Mesodermal cell (in vitro differentiated cells): ENCODE data around the gene RDH11.
A peak's percentile ranks its signal among the peaks of the same experiment; 100 is the strongest.
"Not testable (repeated sequence)": the region's sequence is repeated elsewhere in the genome, so short reads cannot be mapped to it uniquely, and the experiment has no call there.

Experiments used
- H3K27ac ChIP-seq: 2 replicates; pipeline ENCODE4 v1.7.0; 2013; ENCODE audit warnings: mild to moderate bottlenecking, low read depth, low read length, moderate library complexity; ENCODE audit not compliant: severe bottlenecking
- H3K36me3 ChIP-seq: 2 replicates; pipeline ENCODE4 v1.7.1; 2013; ENCODE audit warnings: mild to moderate bottlenecking, low read length, moderate library complexity; ENCODE audit not compliant: control insufficient read depth, insufficient read depth
- H3K4me1 ChIP-seq: one replicate; pipeline ENCODE4 v1.7.1; 2013; ENCODE audit warnings: mild to moderate bottlenecking, low read length; ENCODE audit not compliant: insufficient read depth, control insufficient read depth, poor library complexity, severe bottlenecking
- H3K4me3 ChIP-seq: 2 replicates; pipeline ENCODE4 v1.7.0; 2013; ENCODE audit warnings: low read length, control low read depth, mild to moderate bottlenecking; ENCODE audit not compliant: insufficient read depth, poor library complexity, severe bottlenecking; ENCODE audit errors: extremely low read depth
- H3K9me3 ChIP-seq: 2 replicates; pipeline ENCODE4 v1.7.1; 2013; ENCODE audit warnings: mild to moderate bottlenecking, low read length, moderate library complexity; ENCODE audit not compliant: control insufficient read depth
- WGBS, 2 experiments: methylation state at CpG; one replicate each; pipeline ENCODE4 v1.1.5; 2013; ENCODE audit warnings: missing lambda C conversion rate in 2 of 2; ENCODE audit not compliant: insufficient coverage in 2 of 2; 5-methylcytosine and 5-hydroxymethylcytosine counted together

Gene RDH11

DNA sequence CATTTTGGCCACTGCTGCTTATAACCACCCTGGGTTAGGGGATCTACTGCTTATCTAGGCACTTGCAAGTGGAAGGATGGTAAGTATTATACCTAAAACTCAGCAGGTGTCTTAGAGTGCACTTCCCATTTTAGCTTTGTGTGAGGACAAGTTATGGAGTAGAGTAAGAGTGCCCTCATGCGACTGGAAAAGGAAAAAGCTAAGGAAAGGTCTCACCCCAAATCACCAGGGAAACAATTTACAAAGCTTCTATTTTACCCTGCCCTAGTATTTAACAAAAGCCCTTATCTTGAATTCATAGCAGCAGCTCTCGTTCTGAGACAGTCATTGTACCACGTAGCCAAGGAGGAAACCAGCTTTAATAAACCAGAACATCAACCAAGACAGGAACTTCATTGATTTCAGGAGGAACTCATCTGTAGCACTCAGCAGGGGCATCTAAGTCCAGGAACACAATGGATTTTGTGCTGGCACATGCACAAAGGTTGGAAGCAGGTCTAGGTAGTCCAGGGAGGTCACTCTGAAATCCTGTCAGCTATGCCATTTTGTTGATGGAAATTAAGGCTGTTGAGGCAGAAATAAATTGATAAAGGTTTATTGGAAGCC is 9.0 kb upstream of the RDH11 start:
- 0% methylated on average over 1 to 2 of the region's 3 CpGs for WGBS, 2 experiments

DNA sequence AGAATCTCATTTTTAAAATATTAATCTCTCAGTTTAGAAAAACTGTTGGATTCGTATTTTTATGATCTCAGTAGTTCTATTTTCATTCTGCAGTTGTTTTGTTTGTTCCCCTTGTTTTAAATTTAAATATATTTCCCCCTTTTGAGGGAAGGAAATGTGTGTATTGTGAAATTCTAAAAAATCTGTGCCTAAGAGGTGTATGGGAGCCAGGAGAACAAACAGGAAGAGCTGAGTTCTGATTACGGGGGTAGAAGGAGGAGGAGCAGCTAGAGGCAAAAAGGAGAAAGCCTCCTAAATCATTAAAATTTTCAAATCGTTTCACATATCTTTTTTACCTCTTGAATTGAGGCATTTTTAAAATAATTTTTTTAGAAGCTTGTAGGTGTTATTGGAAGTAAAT is 8.4 kb upstream of the RDH11 start:
- Histone ChIP-seq H3K4me1 (no peaks in the 10 kb centered on the region), H3K27ac (no peak overlapping the region), H3K36me3 (no peaks in the 10 kb centered on the region), H3K9me3 (peaks cover 8% of the 10 kb centered on the region), H3K4me3 (no peak overlapping the region)
- no CpG with 5 or more reads among the region's 3 CpGs for WGBS, 2 experiments

More for the DNA sequence above, 9.0 kb upstream of the RDH11 start:
- Histone ChIP-seq H3K4me1 (no peaks in the 10 kb centered on the region), H3K4me3 (no peak overlapping the region), H3K27ac (no peak overlapping the region), H3K9me3 (peaks cover 12% of the 10 kb centered on the region), H3K36me3 (no peaks in the 10 kb centered on the region)

DNA sequence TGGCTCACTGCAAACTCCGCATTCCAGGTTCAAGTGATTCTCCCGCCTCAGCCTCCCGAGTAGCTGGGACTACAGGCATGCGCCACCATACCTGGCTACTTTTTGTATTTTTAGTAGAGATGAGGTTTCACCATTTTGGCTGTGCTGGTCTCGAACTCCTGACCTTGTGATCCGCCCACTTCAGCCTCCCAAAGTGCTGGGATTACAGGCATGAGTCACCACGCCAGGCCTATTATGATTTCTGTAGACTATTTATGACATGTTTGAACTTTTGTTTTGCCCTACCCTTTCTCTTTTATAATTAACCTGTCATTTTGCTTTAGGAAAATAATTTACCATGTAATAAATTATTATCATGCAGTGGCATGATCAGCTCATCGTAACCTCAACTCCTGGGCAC is 5.9 kb upstream of the RDH11 start, which contains the start of gene RDH12:
RDH12 (plus strand) TSS at position 395 of the 400 bp plus-strand sequence. CDS start 20,757 bp downstream, outside the sequence.
- not testable (repeated sequence) for H3K36me3 ChIP-seq, H3K4me3 ChIP-seq, H3K9me3 ChIP-seq, H3K4me1 ChIP-seq, H3K27ac ChIP-seq
- WGBS, 2 experiments, result 85 to 90% methylated on average over 3 to 7 of the region's 8 CpGs

DNA sequence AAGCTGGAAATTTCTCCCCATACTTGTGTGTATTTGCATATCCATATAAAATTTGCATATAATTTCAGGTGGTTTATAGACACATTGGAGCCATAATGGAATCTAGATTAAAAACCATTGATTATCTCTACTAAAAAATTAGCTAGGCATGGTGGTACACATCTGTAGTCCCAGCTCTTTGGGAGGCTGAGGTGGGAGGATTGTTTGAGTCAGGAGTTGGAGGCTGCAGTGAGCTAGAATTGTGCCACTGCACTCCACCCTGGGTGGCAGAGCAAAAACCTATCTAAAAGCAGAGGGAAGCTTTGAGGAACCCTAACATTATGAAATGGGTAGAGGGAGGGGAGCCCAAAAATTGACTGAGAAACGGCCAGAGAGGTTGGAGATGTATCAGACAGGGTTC is 2.6 kb upstream of the RDH11 start:
- H3K36me3 ChIP-seq, result peaks cover 5% of the 10 kb centered on the region
- H3K4me1 ChIP-seq, result no peaks in the 10 kb centered on the region
- H3K27ac ChIP-seq, result no peak overlapping the region
- no CpG with 5 or more reads among the region's 1 CpG for WGBS, 2 experiments
- no peaks in the 10 kb centered on the region for H3K9me3 ChIP-seq
- no peak overlapping the region for H3K4me3 ChIP-seq

DNA sequence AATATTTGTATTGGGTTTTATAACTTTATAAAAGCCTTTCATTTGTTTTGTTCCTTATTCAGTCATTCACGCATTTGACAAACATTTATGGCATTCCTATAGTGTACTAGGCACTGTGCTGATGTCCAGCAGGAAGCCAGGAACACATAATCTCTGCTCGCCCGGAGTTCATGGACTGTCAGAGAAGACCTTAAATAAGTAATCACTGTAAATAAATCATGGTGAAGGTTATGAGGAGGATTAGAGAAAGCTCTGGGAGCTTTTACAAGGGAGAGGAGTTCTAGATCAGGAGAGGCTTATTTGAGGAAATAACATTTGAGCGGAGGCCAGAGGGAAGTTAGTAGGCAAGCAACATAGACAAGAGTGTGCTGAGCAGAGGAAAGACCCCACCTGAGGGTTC is 1.4 kb upstream of the RDH11 start:
- Histone ChIP-seq H3K36me3 (peaks cover 16% of the 10 kb centered on the region), H3K9me3 (no peaks in the 10 kb centered on the region), H3K4me3 (no peak overlapping the region), H3K4me1 (no peaks in the 10 kb centered on the region), H3K27ac (no peak overlapping the region)
- 88 to 100% methylated on average over 1 to 3 of the region's 4 CpGs for WGBS, 2 experiments

DNA sequence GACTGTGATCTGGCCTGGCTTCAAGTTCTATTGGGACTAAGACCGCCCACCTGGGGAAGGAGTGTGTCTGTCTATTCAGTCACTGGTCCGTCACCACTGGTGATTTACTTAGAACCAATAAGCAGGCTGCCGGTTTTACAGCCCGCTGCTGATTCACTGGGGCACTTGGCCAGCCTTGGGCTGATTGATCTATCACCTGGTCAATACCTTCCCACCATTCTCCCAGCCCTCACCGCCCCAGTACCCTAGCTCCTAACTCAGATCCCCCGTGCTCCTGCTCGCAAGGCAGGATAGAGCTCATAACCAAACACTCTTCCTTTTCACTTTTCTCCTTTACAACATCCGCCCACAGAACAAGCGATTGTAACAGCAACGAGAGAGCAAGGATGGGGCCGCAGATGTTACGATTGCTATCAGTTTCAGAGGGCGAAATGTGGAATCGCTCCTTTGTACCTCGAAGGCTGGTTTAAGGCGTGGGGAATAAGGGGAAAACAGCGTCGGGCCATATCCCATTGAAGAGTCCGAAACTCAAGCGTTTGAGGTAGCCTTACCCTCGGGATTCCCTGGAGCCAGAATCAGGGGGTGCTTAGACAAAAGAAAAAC is 672 bp downstream of the RDH11 start:
- peak overlapping the region; percentile 100 for H3K4me3 ChIP-seq
- peak overlapping the region; percentile 83 for H3K27ac ChIP-seq
- H3K4me1 ChIP-seq, result no peaks in the 10 kb centered on the region
- peaks cover 37% of the 10 kb centered on the region for H3K36me3 ChIP-seq
- H3K9me3 ChIP-seq, result no peaks in the 10 kb centered on the region
- 1 to 2% methylated on average over 15 to 18 of the region's 21 CpGs for WGBS, 2 experiments

DNA sequence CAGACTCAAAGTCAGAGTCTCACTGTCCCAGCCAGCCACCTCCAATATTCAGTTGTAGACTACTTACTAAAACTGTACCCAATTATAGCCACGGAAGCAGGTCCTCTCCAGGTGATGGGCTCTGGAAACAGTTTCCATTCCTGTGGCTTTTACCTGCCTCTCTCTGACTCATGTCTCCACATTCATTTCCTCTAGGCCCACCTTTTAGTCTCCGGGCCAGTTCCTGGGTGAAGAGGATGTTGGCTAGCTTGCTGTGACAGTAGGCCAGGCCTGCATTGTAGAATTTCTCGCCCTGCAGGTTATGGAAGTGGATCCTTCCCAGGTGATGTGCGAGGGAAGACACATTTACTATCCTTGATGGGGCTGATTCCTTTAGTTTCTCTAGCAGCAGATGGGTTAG is 5.6 kb downstream of the RDH11 start:
- H3K9me3 ChIP-seq, result no peaks in the 10 kb centered on the region
- H3K4me1 ChIP-seq, result no peaks in the 10 kb centered on the region
- 84 to 100% methylated on average over 2 to 3 of the region's 4 CpGs for WGBS, 2 experiments
- H3K27ac ChIP-seq, result no peak overlapping the region
- no peak overlapping the region for H3K4me3 ChIP-seq
- H3K36me3 ChIP-seq, result peaks cover 86% of the 10 kb centered on the region

DNA sequence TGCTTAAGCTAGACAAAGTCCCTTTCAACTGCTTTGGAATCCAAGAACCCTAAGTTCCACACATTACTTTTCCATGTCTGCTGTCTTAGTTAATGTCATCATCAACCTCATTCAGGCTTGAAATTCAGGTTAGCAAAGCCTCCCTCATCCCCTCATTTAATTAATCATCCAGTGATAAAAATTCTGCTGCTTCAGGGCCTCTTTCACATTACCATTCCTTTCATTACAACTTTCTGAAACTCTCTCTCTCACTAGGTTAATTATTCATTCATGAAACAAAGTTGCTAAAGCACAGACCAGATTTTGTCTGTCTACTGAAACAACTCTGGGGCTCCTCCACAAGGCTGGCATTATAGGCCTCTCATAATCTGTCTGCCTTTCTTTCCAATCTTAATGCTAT is 11.7 kb downstream of the RDH11 start:
- Histone ChIP-seq H3K4me3 (no peak overlapping the region), H3K9me3 (no peaks in the 10 kb centered on the region), H3K36me3 (peaks cover 93% of the 10 kb centered on the region), H3K4me1 (peaks cover 11% of the 10 kb centered on the region), H3K27ac (no peak overlapping the region)

DNA sequence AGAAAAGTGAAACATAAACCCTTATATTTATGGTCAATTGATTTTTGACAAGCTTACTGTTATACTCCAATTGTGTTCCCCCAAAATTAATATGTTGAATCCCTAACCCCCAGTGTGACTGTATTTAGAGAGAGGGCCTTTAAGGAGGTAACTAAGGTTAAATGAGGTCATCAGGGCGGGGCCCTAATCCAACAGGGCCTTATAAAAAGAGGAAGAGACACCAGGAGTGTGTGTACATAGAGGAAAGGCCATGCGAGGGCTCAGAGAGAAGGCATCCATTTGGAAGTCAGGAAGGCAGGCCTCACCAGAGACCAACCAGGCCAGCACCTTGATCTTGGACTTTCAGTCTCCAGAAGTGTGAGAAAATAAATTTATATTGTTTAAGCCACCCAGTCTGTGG is 14.6 kb downstream of the RDH11 start:
- WGBS, 2 experiments, result 94 to 100% methylated on average over 2 of the region's 2 CpGs
- Histone ChIP-seq H3K4me1 (peaks cover 13% of the 10 kb centered on the region), H3K27ac (peak overlapping the region; percentile 72), H3K4me3 (no peak overlapping the region), H3K36me3 (peaks cover 90% of the 10 kb centered on the region), H3K9me3 (no peaks in the 10 kb centered on the region)

DNA sequence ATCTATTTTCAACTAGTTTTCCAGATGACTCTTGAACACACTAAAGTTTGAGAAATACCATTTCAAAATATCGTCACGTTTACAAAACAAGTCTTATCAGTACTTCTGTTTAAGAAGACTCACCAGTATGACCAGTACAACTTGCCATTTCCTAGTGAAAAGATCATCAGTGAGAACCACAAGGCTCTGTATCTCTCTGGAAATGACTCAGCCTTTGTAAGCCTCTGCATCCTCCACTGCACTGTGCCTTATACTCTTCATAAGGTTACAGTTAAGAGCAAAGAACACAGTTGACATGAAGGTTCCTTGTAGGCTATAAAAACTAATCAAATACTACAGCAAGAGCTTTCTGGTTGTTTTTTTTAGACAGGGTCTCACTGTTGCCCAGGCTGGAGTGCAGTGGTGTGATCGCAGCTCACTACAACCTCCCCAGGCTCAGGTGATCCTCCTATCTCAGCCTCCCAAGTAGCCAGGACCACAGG is 15.4 kb downstream of the RDH11 start:
- Histone ChIP-seq H3K27ac (peak overlapping the region; percentile 72), H3K4me3 (no peak overlapping the region)
- 82 to 98% methylated on average over 3 of the region's 3 CpGs for WGBS, 2 experiments

DNA sequence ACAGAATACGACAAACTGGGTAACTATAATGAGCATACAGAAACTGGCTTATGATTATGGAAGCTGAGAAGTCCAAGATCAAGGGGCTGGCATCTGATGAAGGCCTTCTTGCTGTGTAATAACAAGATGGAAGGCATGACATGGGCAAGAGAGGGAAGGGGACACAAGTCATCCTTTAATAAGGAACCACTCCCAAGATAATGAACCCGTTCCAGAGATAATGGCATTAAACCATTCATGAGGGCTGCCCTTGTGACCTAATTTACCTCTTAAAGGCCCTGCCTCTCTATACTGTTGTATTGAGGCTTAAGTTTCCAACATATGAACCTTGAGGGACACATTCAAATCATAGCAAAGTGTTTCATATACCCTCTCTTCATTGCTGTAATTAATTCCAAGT is 16.6 kb downstream of the RDH11 start:
- H3K27ac ChIP-seq, result no peak overlapping the region
- no peak overlapping the region for H3K4me3 ChIP-seq
- peaks cover 13% of the 10 kb centered on the region for H3K4me1 ChIP-seq
- no peaks in the 10 kb centered on the region for H3K9me3 ChIP-seq
- H3K36me3 ChIP-seq, result peaks cover 77% of the 10 kb centered on the region
- WGBS, 2 experiments, result 93 to 100% methylated on average over 1 to 2 of the region's 2 CpGs

More for the DNA sequence above, 15.4 kb downstream of the RDH11 start:
- Histone ChIP-seq H3K4me1 (peaks cover 13% of the 10 kb centered on the region), H3K9me3 (no peaks in the 10 kb centered on the region), H3K36me3 (peaks cover 89% of the 10 kb centered on the region)
